Mucosa of descending colon (tissue), 3 donors: ENCODE measurements around the gene RMND5B. TPM values are rescaled to one million over a fixed set of nuclear protein-coding genes. Genes with fewer than 3 reads are reported as not detected.

Source experiments
- ATAC-seq: fragments of 200-7000 bp; cut with Tn5 transposase; one replicate; pipeline ENCODE4 v1.9.1; 2020; ENCODE audit warnings: mild to moderate bottlenecking, moderate library complexity
- DNase-seq, 3 donors: peaks; one replicate each; pipeline ENCODE4 v3.0.0-alpha.2; 2020
- H3K36me3 ChIP-seq: fragments of 200-600 bp; one replicate; pipeline ENCODE4 v1.8.0; 2021; ENCODE audit warnings: low read depth, mild to moderate bottlenecking
- H3K4me1 ChIP-seq: fragments of 200-600 bp; one replicate; pipeline ENCODE4 v1.8.0; 2021; ENCODE audit warnings: low read depth, mild to moderate bottlenecking
- H3K4me3 ChIP-seq: fragments of 200-600 bp; one replicate; pipeline ENCODE4 v1.8.0; 2021; ENCODE audit warnings: mild to moderate bottlenecking
- H3K9me3 ChIP-seq: fragments of 200-600 bp; one replicate; pipeline ENCODE4 v1.8.0; 2021; ENCODE audit warnings: mild to moderate bottlenecking
- CTCF ChIP-seq: fragments of 200-600 bp; IDR thresholded peaks from one replicate; pipeline ENCODE4 v1.8.0; 2022; ENCODE audit warnings: antibody characterized with exemption, mild to moderate bottlenecking
- intact Hi-C, 2 donors: fragments of 100-400 bp; cut with DNase I in 1 of 2; cut with micrococcal nuclease in 1 of 2; formaldehyde crosslinking; loops; one replicate each; pipeline versions ENCODE4 v1.11.0 to v1.11.1; 2022; cut with DNase I, micrococcal nuclease
- total RNA-seq, 3 donors: library from RNA; stranded (reverse); fragmentation: NEBNext Ultra II Directional in 2 of 3; extraction: Animal tissue kit (Norgen Biotek cat#: 25700) in 2 of 3; gene quantifications; one replicate each; pipeline versions ENCODE4 v1.2.1 to v1.2.4, GENCODE V29; 2021 to 2023
- donor health status: DM: no; HTN: no; CAD: no; lungs with moderate emphysema.
- donor health status: DM: no; HTN: no; CAD: no.
- donor health status: DM: no; HTN: yes; CAD: no.

Gene RMND5B
- total RNA-seq, 3 donors from 2014 or later: 34.9 to 54.2 (median 40.8) TPM

DNA sequence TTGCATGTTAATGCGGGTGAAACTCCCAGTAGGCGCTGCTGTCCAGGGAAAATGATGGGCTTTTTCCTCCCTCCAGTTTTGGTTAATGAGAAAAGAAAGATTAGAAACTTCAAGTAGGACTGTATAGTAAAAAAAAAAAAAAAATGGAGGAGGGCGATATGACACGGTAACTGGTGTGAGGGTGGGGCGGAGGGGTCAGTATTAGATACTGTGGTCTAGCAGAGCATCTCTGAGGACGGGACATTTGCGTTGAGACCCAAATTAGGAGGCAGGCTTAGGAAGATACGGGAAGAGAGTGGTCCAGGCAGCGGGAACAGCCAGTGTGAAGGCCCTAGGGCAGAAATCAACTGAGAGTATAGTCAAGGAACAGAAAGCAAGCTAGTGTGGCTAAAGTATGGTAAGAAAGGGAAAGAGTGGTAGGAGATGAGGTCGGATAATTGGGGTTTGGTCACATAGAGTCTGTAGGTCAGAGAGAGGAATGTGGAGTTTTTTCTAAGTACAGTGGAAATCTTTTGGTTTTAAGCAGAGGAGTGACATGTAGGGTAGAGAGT is 707 bp downstream of the RMND5B start:
- TF ChIP-seq CTCF: no peak
- intact Hi-C loops: no loop called here
- Histone ChIP-seq H3K9me3 (no peaks in the 10 kb centered on the region), H3K36me3 (no peaks in the 10 kb centered on the region), H3K4me1 (peaks cover 8% of the 10 kb centered on the region), H3K4me3 (peak overlapping the region; percentile 47)
- no peak for DNase-seq
- ATAC-seq: peak; percentile 1

- intact Hi-C loops: no loop called here
- Histone ChIP-seq H3K4me1 (peaks cover 2% of the 10 kb centered on the region), H3K36me3 (no peaks in the 10 kb centered on the region), H3K9me3 (no peaks in the 10 kb centered on the region), H3K4me3 (no peak overlapping the region)
- DNase-seq (no peak), ATAC-seq (no peak)
- TF ChIP-seq CTCF: no peak
Observed at GRCh38 chr5:178136990-178137389, 6.2 kb downstream of the RMND5B start.

- Histone ChIP-seq H3K4me1 (no peaks in the 10 kb centered on the region), H3K4me3 (no peak overlapping the region), H3K9me3 (no peaks in the 10 kb centered on the region), H3K36me3 (peaks cover 4% of the 10 kb centered on the region)
- no peak for ATAC-seq
- TF ChIP-seq CTCF: no peak
- DNase-seq: no peak
- intact Hi-C loops: no loop called here
Observed at GRCh38 chr5:178137991-178138390, 7.2 kb downstream of the RMND5B start.

DNA sequence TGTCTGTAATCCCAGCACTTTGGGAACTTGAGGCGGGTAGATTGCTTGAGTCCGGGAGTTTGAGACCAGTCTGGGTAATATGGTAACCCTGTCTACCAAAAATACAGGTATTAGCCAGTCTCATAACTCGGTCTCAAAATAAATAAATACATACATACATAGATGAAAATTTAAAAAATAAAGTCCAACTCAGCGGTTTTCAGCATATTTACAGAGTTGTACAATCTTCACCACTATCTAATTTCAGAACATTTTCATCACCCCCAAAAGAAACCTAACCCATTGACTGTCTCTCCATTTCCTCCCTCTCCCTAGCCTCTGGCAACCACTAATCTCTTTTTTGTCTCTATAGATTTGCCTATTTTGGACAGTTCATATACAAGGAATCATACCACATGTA is 10.7 kb downstream of the RMND5B start:
- DNase-seq (no peak), ATAC-seq (no peak)
- peaks cover 4% of the 10 kb centered on the region for H3K36me3 ChIP-seq
- intact Hi-C loops: no loop called here
- no peaks in the 10 kb centered on the region for H3K9me3 ChIP-seq
- H3K4me1 ChIP-seq: no peaks in the 10 kb centered on the region
- no peak for TF ChIP-seq CTCF
- H3K4me3 ChIP-seq: no peak overlapping the region

GRCh38 chr5:178142642-178143041 is 11.8 kb downstream of the RMND5B start:
- intact Hi-C loops: no loop called here
- H3K4me1 ChIP-seq: no peaks in the 10 kb centered on the region

More at GRCh38 chr5:178142642-178143041, 11.8 kb downstream of the RMND5B start:
- Histone ChIP-seq H3K9me3 (no peaks in the 10 kb centered on the region), H3K4me3 (no peak overlapping the region), H3K36me3 (peaks cover 4% of the 10 kb centered on the region)
- no peak for TF ChIP-seq CTCF
- DNase-seq: no peak
- no peak for ATAC-seq
